H1 (cell line): ENCODE data around the gene ABHD12. TPM values are rescaled to one million over a fixed set of nuclear protein-coding genes. Genes with fewer than 3 reads are reported as not detected.

ENCODE experiments used
- CTCF ChIA-PET: fragments of 300-600 bp; sonication (Branson Sonifier 250); formaldehyde crosslinking; loops from one replicate; lab custom pipeline; 2021; ENCODE audit not compliant: partially characterized antibody; lab: Charles Lee
- POLR2A ChIA-PET: fragments of 300-600 bp; sonication (Branson Sonifier 250); formaldehyde crosslinking; loops from one replicate; lab custom pipeline; 2021; ENCODE audit warnings: inconsistent platforms; ENCODE audit not compliant: partially characterized antibody; lab: Charles Lee
- DNase-seq, 2 experiments: peaks; one replicate each; pipeline versions ENCODE4 v3.0.0 to v3.0.0-alpha.2; 2010 to 2022; ENCODE audit warnings: low spot score in 2 of 2, low read depth in 1 of 2, mixed read lengths in 1 of 2
- FAIRE-seq: peaks from 2 replicates; lab custom pipeline; 2011; peaks lifted over from hg19 to GRCh38; lab: Jason Lieb, UNC
- H2AFZ ChIP-seq: 2 replicates; pipeline ENCODE4 v1.8.1; 2012; ENCODE audit warnings: low read length, inconsistent platforms
- H2AK5ac ChIP-seq: 2 replicates; pipeline ENCODE4 v1.6.1; 2013; ENCODE audit warnings: low read depth, low read length
- H2BK120ac ChIP-seq: replicated peaks from 2 replicates; pipeline ENCODE3; 2013; ENCODE audit warnings: low read depth, low read length, inconsistent platforms
- H2BK12ac ChIP-seq: 2 replicates; pipeline ENCODE4 v1.6.1; 2013; ENCODE audit warnings: low read depth, low read length
- H2BK15ac ChIP-seq: 2 replicates; pipeline ENCODE4 v1.6.1; 2013; ENCODE audit warnings: low read length
- H2BK20ac ChIP-seq: 2 replicates; pipeline ENCODE4 v1.6.1; 2013; ENCODE audit warnings: low read length
- H2BK5ac ChIP-seq: 2 replicates; pipeline ENCODE4 v1.6.1; 2013; ENCODE audit warnings: low read depth, low read length
- H3K14ac ChIP-seq: 2 replicates; pipeline ENCODE4 v1.6.1; 2013; ENCODE audit warnings: inconsistent platforms; ENCODE audit not compliant: insufficient read length
- H3K18ac ChIP-seq: 2 replicates; pipeline ENCODE4 v1.6.1; 2013; ENCODE audit warnings: low read length; ENCODE audit errors: extremely low read depth
- H3K23ac ChIP-seq: 2 replicates; pipeline ENCODE4 v1.6.1; 2013; ENCODE audit warnings: inconsistent platforms; ENCODE audit not compliant: insufficient read length
- H3K23me2 ChIP-seq: 2 replicates; pipeline ENCODE4 v1.6.1; 2013; ENCODE audit warnings: low read depth, low read length
- H3K27ac ChIP-seq: 2 replicates; pipeline ENCODE4 v1.6.1; 2011; ENCODE audit warnings: low read depth, low read length, inconsistent platforms
- H3K27me3 ChIP-seq, 4 experiments: replicated peaks in 1 of 4; 1 replicate in 1 of 4; 2 replicates in 3 of 4; pipeline versions ENCODE4 v1.6.1 to v1.8.1; 2011 to 2013; ENCODE audit warnings: low read length in 3 of 4, mild to moderate bottlenecking in 3 of 4, inconsistent platforms in 2 of 4, mixed read lengths in 2 of 4, moderate library complexity in 1 of 4; ENCODE audit not compliant: control insufficient read depth in 3 of 4, insufficient read depth in 3 of 4; ENCODE audit errors: extremely low read depth in 1 of 4
- H3K36me3 ChIP-seq, 4 experiments: 2 replicates each; pipeline versions ENCODE4 v1.6.1 to v1.8.1; 2011 to 2013; ENCODE audit warnings: mild to moderate bottlenecking in 4 of 4, low read length in 3 of 4, moderate library complexity in 2 of 4, control low read depth in 1 of 4, inconsistent platforms in 1 of 4; ENCODE audit not compliant: insufficient read depth in 4 of 4, control insufficient read depth in 2 of 4
- H3K4ac ChIP-seq: replicated peaks from 2 replicates; pipeline ENCODE3; 2013; ENCODE audit warnings: low read length, low read depth, mixed read lengths, inconsistent platforms; ENCODE audit not compliant: insufficient read length
- H3K4me1 ChIP-seq, 4 experiments: replicated peaks in 1 of 4; 1 replicate in 1 of 4; 2 replicates in 3 of 4; pipeline versions ENCODE4 v1.6.1 to v1.8.1; 2011 to 2013; ENCODE audit warnings: low read length in 3 of 4, inconsistent platforms in 2 of 4, mixed read lengths in 1 of 4; ENCODE audit not compliant: insufficient read depth in 4 of 4, control insufficient read depth in 3 of 4
- H3K4me2 ChIP-seq, 2 experiments: 2 replicates each; pipeline versions ENCODE4 v1.6.1 to v1.8.1; 2011 to 2013; ENCODE audit warnings: low read depth in 2 of 2, low read length in 2 of 2, control low read depth in 1 of 2, inconsistent platforms in 1 of 2, mild to moderate bottlenecking in 1 of 2; ENCODE audit not compliant: insufficient read depth in 1 of 2
- H3K4me3 ChIP-seq, 4 experiments: fragments of 200-600, 300-600 bp in 1 of 4; sonication (generic), shearing (Covaris generic), sonication (Bioruptor Twin) in 1 of 4; 2 replicates each; pipeline versions ENCODE4 v1.5.1 to v1.8.1; 2011 to 2016; ENCODE audit warnings: low read length in 4 of 4, low read depth in 3 of 4, control low read depth in 2 of 4, inconsistent platforms in 2 of 4, mild to moderate bottlenecking in 2 of 4, mixed read lengths in 1 of 4, moderate library complexity in 1 of 4; ENCODE audit not compliant: insufficient read depth in 2 of 4; ENCODE audit errors: extremely low read depth in 1 of 4
- H3K56ac ChIP-seq: replicated peaks from 2 replicates; pipeline ENCODE3; 2013; ENCODE audit warnings: low read depth, mild to moderate bottlenecking, mixed read lengths, low read length, inconsistent platforms; ENCODE audit not compliant: insufficient read length
- H3K79me1 ChIP-seq: 2 replicates; pipeline ENCODE4 v1.6.1; 2013; ENCODE audit warnings: low read depth, low read length, control low read depth
- H3K79me2 ChIP-seq, 2 experiments: 2 replicates each; pipeline versions ENCODE4 v1.6.1 to v1.8.1; 2012 to 2013; ENCODE audit warnings: low read length in 2 of 2, mild to moderate bottlenecking in 2 of 2, inconsistent platforms in 1 of 2; ENCODE audit not compliant: insufficient read depth in 2 of 2, control insufficient read depth in 1 of 2
- H3K9ac ChIP-seq, 4 experiments: replicated peaks in 1 of 4; 1 replicate in 1 of 4; 2 replicates in 3 of 4; pipeline versions ENCODE4 v1.6.1 to v1.8.1; 2011 to 2013; ENCODE audit warnings: low read depth in 3 of 4, low read length in 3 of 4, control low read depth in 2 of 4, mild to moderate bottlenecking in 2 of 4, moderate library complexity in 2 of 4, inconsistent platforms in 1 of 4; ENCODE audit errors: extremely low read depth in 1 of 4
- H3K9me3 ChIP-seq, 2 experiments: 2 replicates each; pipeline versions ENCODE4 v1.6.1 to v1.8.1; 2012 to 2013; ENCODE audit warnings: mild to moderate bottlenecking in 2 of 2, moderate library complexity in 2 of 2, control low read depth in 1 of 2, inconsistent platforms in 1 of 2, low read depth in 1 of 2, low read length in 1 of 2, mixed read lengths in 1 of 2; ENCODE audit not compliant: insufficient read depth in 2 of 2
- H4K20me1 ChIP-seq, 2 experiments: replicated peaks in 1 of 2; 2 replicates each; pipeline versions ENCODE3 to v1.8.1; 2011 to 2013; ENCODE audit warnings: inconsistent platforms in 2 of 2, low read length in 2 of 2, mild to moderate bottlenecking in 1 of 2; ENCODE audit not compliant: insufficient read depth in 2 of 2, control insufficient read depth in 1 of 2
- H4K5ac ChIP-seq: 2 replicates; pipeline ENCODE4 v1.6.1; 2013; ENCODE audit warnings: low read length, low read depth, mixed read lengths, inconsistent platforms; ENCODE audit not compliant: insufficient read length
- H4K8ac ChIP-seq: 2 replicates; pipeline ENCODE4 v1.8.0; 2013; ENCODE audit warnings: mild to moderate bottlenecking, moderate library complexity, low read length, inconsistent platforms; ENCODE audit not compliant: insufficient read depth; ENCODE audit errors: extremely low read depth
- H4K91ac ChIP-seq: replicated peaks from 2 replicates; pipeline ENCODE3; 2013; ENCODE audit warnings: low read length, mixed read lengths, inconsistent platforms; ENCODE audit not compliant: insufficient read length
- ATF3 ChIP-seq: IDR thresholded peaks from 2 replicates; pipeline ENCODE4 v1.6.1; 2011; ENCODE audit warnings: low read depth, mild to moderate bottlenecking, low read length; ENCODE audit not compliant: insufficient read depth
- BCL11A ChIP-seq, 2 experiments: IDR thresholded peaks; one replicate each; pipeline ENCODE4 v1.6.1; 2011; ENCODE audit warnings: low read depth in 2 of 2, low read length in 2 of 2, mild to moderate bottlenecking in 2 of 2
- KDM4A ChIP-seq: IDR thresholded peaks from one replicate; pipeline ENCODE4 v1.7.1; 2012; ENCODE audit warnings: low read depth, mild to moderate bottlenecking, moderate library complexity, low read length, inconsistent platforms; ENCODE audit not compliant: severe bottlenecking
- RNF2 ChIP-seq: fragments of 200-900, 300-1000 bp; sonication (generic); IDR thresholded peaks from 2 replicates; pipeline ENCODE4 v1.7.1; 2016; ENCODE audit warnings: borderline replicate concordance, low read depth, mild to moderate bottlenecking, antibody characterized with exemption, low read length; ENCODE audit not compliant: poor library complexity, severe bottlenecking; ENCODE audit errors: missing control alignments
- SRF ChIP-seq: IDR thresholded peaks from 2 replicates; pipeline ENCODE4 v1.6.1; 2011; ENCODE audit warnings: mild to moderate bottlenecking, low read depth, low read length, moderate library complexity
- TEAD4 ChIP-seq: IDR thresholded peaks from 2 replicates; pipeline ENCODE4 v1.6.1; 2012; ENCODE audit warnings: low read depth, low read length, inconsistent platforms, mixed read lengths
- WGBS, 2 experiments: shearing (Covaris generic) in 1 of 2; methylation state at CpG; one replicate each; pipeline versions ENCODE4 v1.1.6 to v1.1.7; 2013 to 2015; ENCODE audit warnings: low lambda C conversion rate in 2 of 2, mixed read lengths in 2 of 2, inconsistent platforms in 1 of 2, low coverage in 1 of 2, missing lambda C conversion rate in 1 of 2; ENCODE audit not compliant: insufficient replicate concordance in 2 of 2, insufficient coverage in 1 of 2, insufficient read length in 1 of 2; ENCODE audit errors: extremely low coverage in 1 of 2, missing lambda C conversion rate in 1 of 2; 5-methylcytosine and 5-hydroxymethylcytosine counted together
- polyA plus RNA-seq, 7 experiments: library from polyadenylated mRNA; depleted of rRNA in 3 of 7; stranded (reverse) in 5 of 7; unstranded in 2 of 7; fragments of >200 nt in 5 of 7; fragments of 200-250 nt in 2 of 7; gene quantifications; 1 replicate in 5 of 7; 2 replicates in 1 of 7; 4 replicates in 1 of 7; pipeline versions ENCODE4 v1.2.1 to v1.2.3, GENCODE V29; 2011 to 2013; ENCODE audit warnings: missing spikeins in 2 of 7, mixed read lengths in 2 of 7
- total RNA-seq: library from RNA; stranded (reverse); fragmentation: NEBNext Ultra II Directional; extraction: Animal tissue kit (Norgen Biotek cat#: 25700); gene quantifications from 2 replicates; pipeline ENCODE4 v1.2.1, GENCODE V29; 2021

ABHD12 gene
- total and polyA plus RNA-seq, 2 of the 8 experiments (the other 6 are each of a cell fraction or from before 2014, with no cell fraction given) = 31.3 to 59.5 TPM

DNA sequence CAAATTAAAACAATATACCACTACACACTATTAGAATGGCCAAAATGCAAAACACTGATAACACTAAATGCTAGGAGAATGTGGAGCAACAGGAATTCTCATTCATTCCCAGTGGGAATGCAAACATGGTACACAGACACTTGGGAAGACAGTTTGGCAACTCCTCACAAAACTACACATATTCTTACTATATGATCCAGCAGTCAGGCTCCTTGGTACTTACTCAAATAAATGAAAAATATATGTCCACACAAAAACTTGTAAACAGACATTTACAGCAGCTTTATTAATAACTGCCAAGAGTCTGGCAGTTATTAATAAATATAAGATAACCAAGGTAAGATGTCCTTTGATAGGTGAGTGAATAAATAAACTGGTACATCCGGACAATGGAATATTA lies 44.9 kb downstream of the ABHD12 start:
- Histone ChIP-seq H2BK20ac (no peak overlapping the region), H3K79me1 (peaks cover 8% of the 10 kb centered on the region), H3K27ac (no peak overlapping the region), H2BK12ac (no peak overlapping the region), H3K4ac (no peak overlapping the region), H2BK120ac (no peak overlapping the region), H3K9me3 (no peaks in the 10 kb centered on the region), H3K4me1 (peaks cover 0 to 4% (median under 1%) of the 10 kb centered on the region in 4 experiments; a peak in 1 of 7 replicates), H2AK5ac (no peak overlapping the region), H3K9ac (no peak overlapping the region), H3K36me3 (no peaks in the 10 kb centered on the region), H3K79me2 (peaks cover 0 to 82% of the 10 kb centered on the region in 2 experiments; a peak in 2 of 4 replicates), H2BK15ac (no peak overlapping the region), H3K23ac (no peak overlapping the region), H2BK5ac (no peak overlapping the region), H4K5ac (no peak overlapping the region), H3K14ac (no peak overlapping the region), H3K18ac (no peak overlapping the region), H2AFZ (no peak overlapping the region), H4K20me1 (peaks cover 3 to 6% of the 10 kb centered on the region in 2 experiments), H3K23me2 (no peaks in the 10 kb centered on the region), H3K4me3 (no peak overlapping the region), H4K8ac (no peak overlapping the region), H4K91ac (no peak overlapping the region), H3K4me2 (no peak overlapping the region), H3K56ac (no peak overlapping the region), H3K27me3 (no peaks in the 10 kb centered on the region)
- DNase-seq (no peak), FAIRE-seq (no peak)
- ChIA-PET POLR2A (no interaction called here), CTCF (interaction anchor here (1.3 to 2.5 kb wide), 4 partner anchors 8 to 54 kb away, joined by 3 to 14 read pairs (median 6); no protein-coding TSS in a partner anchor)
- 93% methylated on average over 1 of the region's 1 CpG; no CpG with 5 or more reads in 1 of the 2 experiments for WGBS, 2 experiments
- TF ChIP-seq TEAD4 (no peak), KDM4A (no peak), BCL11A (IDR thresholded peaks at IDR 0.05; ENCODE audit: low read depth in 2 of 2, low read length in 2 of 2) (no peak), ATF3 (no peak), SRF (no peak), RNF2 (no peak)
